Measurements from ENCODE around the gene HEBP1.

DNA sequence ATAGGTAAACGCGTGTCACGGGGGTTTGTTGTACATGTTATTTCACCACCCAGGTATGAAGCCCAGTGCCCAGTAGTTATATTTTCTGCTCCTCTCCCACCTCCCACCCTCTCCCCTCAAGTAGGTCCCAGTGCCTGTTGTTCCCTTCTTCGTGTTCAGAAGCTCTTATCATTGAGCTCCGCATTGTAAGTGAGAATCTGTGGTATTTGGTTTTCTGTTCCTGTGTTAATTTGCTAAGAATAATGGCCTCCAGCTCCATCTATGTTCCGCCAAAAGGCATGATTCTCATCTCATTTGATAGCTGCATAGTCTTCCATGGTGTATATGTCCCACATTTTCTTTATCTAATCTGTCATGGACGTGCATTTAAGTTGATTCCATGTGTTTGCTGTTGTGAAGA lies 41.2 kb downstream of the HEBP1 start:
- TF ChIP-seq POLR2A (IDR thresholded peaks at IDR 0.05) (no peak), POLR2AphosphoS5 (IDR thresholded peaks at IDR 0.05) (no peak), CTCF (IDR thresholded peaks at IDR 0.05) (no peak), EP300 (IDR thresholded peaks at IDR 0.05) (no peak)

All from upper lobe of left lung (tissue), 4 donors.